ENCODE results near the gene KCNQ2.

Gene KCNQ2

GRCh38 chr20:63432577-63433325 lies 39.7 kb downstream of the KCNQ2 start:
- DNase-seq, result no peak

- no peak for DNase-seq
These were observed 40.5 kb downstream of the KCNQ2 start for GRCh38 chr20:63431944-63432343.

GRCh38 chr20:63430891-63431290 lies 41.6 kb downstream of the KCNQ2 start:
- DNase-seq, result no peak

GRCh38 chr20:63429992-63430391 lies 42.5 kb downstream of the KCNQ2 start:
- DNase-seq, result no peak

DNA sequence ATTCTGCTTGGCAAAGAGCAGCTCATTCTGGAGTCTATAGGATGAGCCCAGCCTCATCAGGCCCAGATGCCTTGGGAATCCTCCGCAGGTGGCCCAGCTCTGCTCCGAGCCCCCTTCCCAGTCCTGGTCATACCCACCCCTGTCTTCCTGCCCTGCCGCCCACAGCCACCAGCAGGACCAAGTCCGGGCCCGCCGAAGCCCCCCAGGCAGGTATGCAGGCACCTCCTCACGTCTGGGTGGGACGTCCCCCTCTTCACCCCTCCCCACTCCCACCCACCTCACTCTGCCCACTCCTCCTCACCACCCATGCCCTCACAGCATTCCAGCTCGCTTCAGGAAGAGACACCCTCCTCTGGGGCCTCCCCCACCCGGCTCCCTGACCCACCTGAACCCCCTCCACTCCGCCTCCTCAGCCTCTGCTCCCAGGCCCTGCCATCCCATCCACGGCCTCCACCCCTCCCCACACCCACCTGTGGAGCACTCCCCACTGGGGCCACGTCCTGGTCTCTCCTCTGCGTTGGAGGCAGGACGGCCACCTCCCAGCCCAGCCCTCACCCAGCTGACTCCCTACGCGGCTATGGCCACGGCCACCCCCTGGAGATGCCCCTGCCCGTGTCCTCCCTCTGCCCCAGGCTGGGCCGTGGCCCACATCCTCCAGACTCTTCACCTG lies 43.4 kb downstream of the KCNQ2 start:
- DNase-seq, result no peak

DNA sequence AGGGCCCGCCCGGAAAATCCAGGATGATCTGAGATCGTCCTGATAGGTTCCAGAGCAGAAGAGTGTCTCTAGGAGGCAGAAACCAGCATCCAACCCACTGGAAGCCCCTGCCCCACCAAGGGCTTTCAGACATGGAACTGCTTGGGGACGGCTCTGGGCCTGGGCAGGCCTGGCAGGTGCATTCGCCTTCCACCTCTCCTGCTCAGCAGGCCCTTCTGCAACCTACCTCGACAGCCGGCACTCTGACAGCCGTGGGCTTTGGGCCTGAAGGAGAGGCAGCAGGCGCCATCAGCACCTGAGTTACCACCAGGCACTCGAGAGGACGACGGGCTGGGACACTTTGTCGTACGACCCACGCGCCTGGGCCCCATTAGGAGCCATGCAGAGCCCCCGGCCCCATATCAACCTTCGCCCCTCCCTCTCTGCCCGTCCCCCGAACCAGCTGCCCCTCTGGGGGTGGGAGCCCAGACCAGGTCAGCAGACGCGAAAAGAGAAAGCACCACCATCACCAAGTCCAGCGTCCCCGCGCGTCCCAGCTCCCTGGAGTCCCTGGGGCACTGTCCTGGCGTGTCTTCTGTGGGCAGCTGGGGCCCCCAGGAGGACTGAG lies 44.6 kb downstream of the KCNQ2 start:
- no peak for DNase-seq

GRCh38 chr20:63427206-63427605 lies 45.2 kb downstream of the KCNQ2 start:
- no peak for DNase-seq

- no peak for DNase-seq
These were observed 46.5 kb downstream of the KCNQ2 start for GRCh38 chr20:63425846-63426485.

- no peak for DNase-seq
These were observed 47.8 kb downstream of the KCNQ2 start for GRCh38 chr20:63424613-63425012.

DNA sequence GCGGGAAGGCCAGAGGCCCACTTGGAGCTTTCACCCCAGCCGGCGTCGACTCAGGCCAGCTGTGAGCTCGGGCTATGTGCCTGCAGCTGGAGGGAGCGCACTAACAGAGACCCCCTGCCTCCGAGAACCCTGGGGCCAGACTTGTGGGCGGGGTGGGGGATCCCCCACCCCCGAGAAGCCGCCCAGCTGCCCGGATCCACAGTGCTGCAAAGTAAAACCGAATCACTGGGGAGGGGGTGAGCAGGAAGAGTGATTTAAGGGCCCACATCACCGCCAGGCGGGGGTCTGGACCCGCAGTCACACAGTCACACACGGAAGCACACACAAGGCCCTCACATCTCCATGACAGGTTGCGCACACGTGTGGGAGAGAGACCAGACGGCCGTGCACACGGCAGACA lies 48.7 kb downstream of the KCNQ2 start:
- DNase-seq, result no peak

DNA sequence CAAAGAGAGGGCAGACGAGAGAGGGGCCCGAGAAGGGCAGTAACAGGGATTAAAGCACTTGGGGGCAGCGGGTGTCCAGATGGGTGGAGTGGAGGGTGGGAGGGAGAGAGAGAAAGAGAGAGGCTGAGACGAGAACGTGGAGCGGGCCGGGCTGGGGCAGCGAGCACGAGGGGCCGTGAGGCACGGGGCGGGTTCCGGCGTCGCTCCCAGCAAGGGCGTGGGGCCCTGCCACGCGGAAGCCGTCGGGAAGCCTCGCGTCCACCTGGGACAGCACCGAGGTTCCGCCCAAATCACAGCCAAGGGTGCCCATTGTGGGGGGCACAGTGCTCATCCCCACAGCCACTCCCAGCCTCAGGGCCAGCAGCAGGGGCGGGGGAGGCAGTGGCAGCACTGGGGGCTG lies 49.8 kb downstream of the KCNQ2 start:
- no peak for DNase-seq

GRCh38 chr20:63421913-63422312 lies 50.5 kb downstream of the KCNQ2 start:
- no peak for DNase-seq

DNA sequence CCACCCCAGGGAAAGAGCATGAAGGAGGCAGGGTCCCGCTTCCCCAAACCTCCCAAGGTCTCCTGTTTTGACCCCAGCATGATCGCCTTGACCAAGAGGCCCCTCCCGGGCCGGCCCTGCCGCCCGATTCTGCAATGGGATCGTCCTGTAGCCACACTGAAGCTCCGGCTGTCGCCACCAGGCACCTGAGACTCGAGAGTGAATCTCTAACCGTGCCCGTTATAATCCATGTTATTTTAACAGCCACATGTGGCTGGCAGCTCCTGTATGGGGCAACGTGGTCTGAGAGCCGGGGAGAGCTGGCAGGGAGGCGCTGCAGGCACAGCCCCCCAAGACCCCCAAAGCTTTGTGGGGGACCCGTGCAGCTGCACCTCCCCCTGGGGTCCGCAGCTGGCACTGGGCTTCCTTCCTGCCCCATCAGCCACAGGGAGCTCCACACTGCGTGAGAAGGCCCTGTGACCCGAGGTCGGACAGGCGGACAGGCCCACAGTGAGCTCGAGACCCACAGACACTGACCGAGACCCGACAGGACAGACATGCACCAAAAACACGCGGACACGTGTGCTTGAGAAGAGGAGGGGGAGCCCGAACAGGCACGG lies 51.3 kb downstream of the KCNQ2 start:
- no peak for DNase-seq

DNA sequence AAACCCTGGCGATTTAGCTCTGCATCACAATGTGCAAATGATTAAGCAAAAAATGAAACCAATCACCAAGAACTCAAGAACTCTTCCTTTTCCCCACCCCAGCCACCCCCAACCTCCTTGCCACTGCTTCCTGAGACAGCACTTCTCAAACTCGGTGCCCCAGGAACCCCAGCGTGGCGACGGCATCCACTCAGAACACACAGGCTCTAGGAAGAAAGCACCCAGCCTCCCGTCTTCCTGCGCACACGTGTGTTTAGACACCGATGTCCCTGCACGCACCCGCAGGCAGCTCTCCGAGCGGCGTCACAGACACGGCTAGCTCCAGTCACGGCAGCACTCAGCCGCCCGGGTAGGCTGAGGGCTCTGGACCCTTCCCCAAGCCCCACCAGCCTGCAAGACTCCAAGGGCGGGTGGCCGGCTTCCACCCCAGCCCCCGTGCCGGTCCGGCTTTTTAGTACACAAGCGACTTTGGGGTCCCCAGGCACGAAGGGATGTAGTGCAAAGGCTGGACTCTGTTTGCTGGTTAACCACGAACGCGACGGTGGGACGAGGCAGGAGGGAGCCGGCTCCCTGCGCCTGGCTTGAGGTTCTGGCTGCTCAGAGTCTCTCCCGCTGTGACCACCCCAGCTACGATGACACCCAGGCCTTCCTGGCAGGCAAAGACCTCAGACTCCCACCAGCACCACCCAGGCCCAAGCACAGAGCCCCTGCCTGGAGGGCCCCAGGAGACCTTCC lies 51.9 kb downstream of the KCNQ2 start:
- no peak for DNase-seq

- no peak for DNase-seq
These were observed 53.2 kb downstream of the KCNQ2 start for GRCh38 chr20:63419299-63419698.

DNA sequence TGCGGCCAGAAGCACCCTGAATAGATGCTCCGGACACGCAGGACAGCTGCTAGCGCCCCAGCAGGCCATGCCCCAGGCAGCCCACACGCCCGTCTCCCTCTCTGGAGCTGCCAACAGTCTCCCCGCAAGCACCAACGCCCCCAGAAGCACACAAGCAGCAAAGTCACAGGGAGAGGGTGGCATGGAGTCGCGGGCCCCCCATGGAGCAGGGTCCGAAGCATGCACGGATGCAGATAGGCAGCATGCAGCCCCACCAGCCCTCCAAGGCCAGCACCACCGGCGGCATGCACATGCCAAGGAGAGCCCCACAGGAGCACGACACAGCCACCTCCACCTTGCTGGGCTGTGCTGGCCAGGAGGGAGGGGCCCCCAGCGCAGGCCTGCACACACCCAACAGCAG lies 53.8 kb downstream of the KCNQ2 start:
- no peak for DNase-seq

GRCh38 chr20:63417738-63418120 lies 54.7 kb downstream of the KCNQ2 start:
- no peak for DNase-seq

GRCh38 chr20:63417097-63417737 lies 55.2 kb downstream of the KCNQ2 start:
- no peak for DNase-seq

DNA sequence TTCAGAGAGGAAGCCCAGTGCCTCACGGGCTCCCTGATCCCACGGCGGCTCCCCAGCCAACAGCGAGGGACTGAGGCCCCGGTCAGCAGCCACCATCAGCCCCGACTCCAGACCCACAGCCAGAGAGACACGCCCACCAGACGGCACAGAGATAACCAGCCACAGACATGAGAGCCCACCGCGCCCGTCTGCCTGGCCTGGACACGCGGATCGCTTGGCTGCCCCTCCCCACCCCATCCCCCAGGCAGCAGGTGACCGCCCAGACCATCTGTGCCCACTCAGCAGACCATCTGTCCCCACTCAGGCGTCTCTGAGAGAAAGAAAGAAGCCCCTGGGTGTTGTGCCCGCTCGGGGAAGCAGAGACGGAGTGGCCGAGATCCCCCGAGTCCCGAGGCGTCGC lies 55.8 kb downstream of the KCNQ2 start:
- DNase-seq, result no peak

DNA sequence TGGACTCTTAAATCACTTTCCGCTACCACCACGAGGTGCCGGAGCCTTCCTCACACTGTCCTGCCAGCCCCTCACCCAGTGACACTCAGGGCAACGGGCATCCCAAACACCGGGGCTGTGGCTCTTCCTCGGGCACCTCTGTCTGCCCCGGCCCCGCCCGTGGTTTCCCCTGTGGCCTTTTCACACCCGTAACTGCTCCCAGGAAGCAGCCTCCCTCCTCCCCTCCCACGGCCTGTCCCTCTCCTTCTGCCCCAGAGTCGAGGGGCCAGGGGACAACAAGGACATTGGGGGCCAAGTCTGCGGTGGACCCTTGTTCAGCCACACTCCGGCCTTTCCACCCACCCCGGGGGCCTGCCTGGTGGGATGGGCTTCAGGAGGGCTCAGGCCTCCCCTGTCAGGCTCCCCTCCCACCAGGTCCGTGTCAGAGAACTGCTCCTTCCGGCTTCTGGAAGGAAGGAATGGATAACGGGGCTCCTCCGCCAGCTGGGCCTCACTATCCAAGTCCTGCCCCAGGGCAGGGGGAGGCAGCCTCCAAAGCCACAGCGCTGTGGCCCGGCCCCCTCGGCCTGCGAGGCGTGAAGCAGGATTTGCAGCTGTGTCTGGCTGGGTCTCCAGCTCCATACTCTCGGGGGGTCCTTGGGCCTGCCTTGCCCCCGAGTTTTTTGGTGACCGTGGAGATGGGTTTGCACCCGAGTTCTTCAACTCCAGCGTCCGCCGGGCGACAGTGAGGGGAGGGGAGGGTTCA lies 56.6 kb downstream of the KCNQ2 start:
- DNase-seq, result no peak

DNA sequence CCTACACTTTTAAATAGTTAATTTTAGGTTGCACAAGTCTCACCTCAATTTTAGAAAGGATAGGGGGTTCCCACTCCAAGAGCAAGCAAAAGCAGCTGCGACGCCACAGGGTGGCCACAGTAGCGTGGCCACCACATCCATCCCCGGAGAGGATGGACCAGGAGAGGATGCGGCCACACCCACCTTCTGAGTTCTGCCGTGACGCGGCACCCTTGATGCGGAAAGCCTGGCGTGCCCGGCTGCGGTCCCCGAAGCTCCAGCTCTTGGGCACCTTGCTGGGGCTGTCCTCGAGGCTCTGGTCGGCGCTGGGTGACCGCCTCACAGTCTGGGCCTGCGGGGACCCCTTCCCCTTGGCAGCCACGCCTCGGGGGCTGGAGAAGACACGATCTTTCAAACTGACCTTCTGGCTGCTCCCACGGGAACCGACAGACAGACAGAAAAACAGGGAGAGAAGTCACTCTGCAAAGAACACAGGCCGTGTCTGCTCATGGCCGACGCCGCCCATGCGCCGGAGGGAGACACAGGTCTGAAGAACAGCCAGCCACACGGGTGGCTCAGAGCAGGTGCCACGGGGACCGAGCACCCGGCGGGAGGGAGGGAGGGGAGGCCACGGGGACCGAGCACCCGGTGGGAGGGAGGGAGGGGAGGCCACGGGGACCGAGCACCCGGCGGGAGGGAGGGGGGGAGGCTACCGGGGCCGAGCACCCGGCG lies 57.6 kb downstream of the KCNQ2 start:
- no peak for DNase-seq

Measured in NCI-H2029 treated with DMSO at 0.1 percent for 48 hours (cell line).